Endothelial cell of umbilical vein (primary cell): ENCODE measurements around the gene ZFX. TPM values are rescaled to one million over a fixed set of nuclear protein-coding genes. Genes with fewer than 3 reads are reported as not detected.

Experiments used
- BruUV-seq: library from RNA; stranded (reverse); fragments of 400-500 nt; replicated peaks from 2 replicates; lab custom pipeline; 2021; lab: Mats Ljungman, UMichigan
- CTCF ChIA-PET: fragments of 300-600, 350-600 bp; sonication (Branson Sonifier 250); formaldehyde crosslinking; loops from one replicate; lab custom pipeline; 2021; ENCODE audit warnings: antibody characterized with exemption, inconsistent platforms; lab: Charles Lee
- POLR2A ChIA-PET: fragments of 300-600, 350-600 bp; sonication (Branson Sonifier 250); formaldehyde crosslinking; loops from one replicate; lab custom pipeline; 2021; ENCODE audit warnings: antibody characterized with exemption, inconsistent platforms; lab: Charles Lee
- DNase-seq: peaks from one replicate; pipeline ENCODE4 v3.0.0-alpha.2; 2011; ENCODE audit warnings: low read depth, low spot score
- FAIRE-seq: peaks from 2 replicates; lab custom pipeline; 2011; peaks lifted over from hg19 to GRCh38; lab: Jason Lieb, UNC
- H2AFZ ChIP-seq: 2 replicates; pipeline ENCODE4 v1.6.0; 2012; ENCODE audit warnings: low read depth, low read length, control low read depth, inconsistent platforms
- H3K27ac ChIP-seq: 2 replicates; pipeline ENCODE4 v1.5.1; 2011; ENCODE audit warnings: low read depth, mild to moderate bottlenecking, control low read depth, low read length, moderate library complexity; ENCODE audit not compliant: insufficient read depth
- H3K27me3 ChIP-seq, 2 experiments: 2 replicates each; pipeline versions ENCODE4 v1.6.0 to v1.6.1; 2011; ENCODE audit warnings: low read length in 2 of 2, mixed read lengths in 1 of 2; ENCODE audit not compliant: control insufficient read depth in 2 of 2, insufficient read depth in 2 of 2
- H3K36me3 ChIP-seq, 2 experiments: 2 replicates in 1 of 2; 3 replicates in 1 of 2; pipeline ENCODE4 v1.5.1; 2011; ENCODE audit warnings: low read length in 2 of 2, mild to moderate bottlenecking in 1 of 2, moderate library complexity in 1 of 2; ENCODE audit not compliant: control insufficient read depth in 2 of 2, insufficient read depth in 2 of 2; ENCODE audit errors: extremely low read depth in 1 of 2
- H3K4me1 ChIP-seq: 3 replicates; pipeline ENCODE4 v1.5.1; 2011; ENCODE audit warnings: mild to moderate bottlenecking, low read length; ENCODE audit not compliant: control insufficient read depth, insufficient read depth; ENCODE audit errors: extremely low read depth
- H3K4me2 ChIP-seq: 2 replicates; pipeline ENCODE4 v1.6.1; 2011; ENCODE audit warnings: low read length, control low read depth, mixed read lengths; ENCODE audit not compliant: insufficient read depth
- H3K4me3 ChIP-seq, 3 experiments: fragments of 200-600 bp in 1 of 3; sonication (generic), shearing (Covaris generic) in 1 of 3; replicated peaks in 1 of 3; 2 replicates each; pipeline ENCODE4 v1.5.1; 2011 to 2016; ENCODE audit warnings: control low read depth in 3 of 3, low read length in 3 of 3, mild to moderate bottlenecking in 2 of 3, inconsistent platforms in 1 of 3, low read depth in 1 of 3, moderate library complexity in 1 of 3; ENCODE audit not compliant: insufficient read depth in 1 of 3
- H3K79me2 ChIP-seq: 2 replicates; pipeline ENCODE4 v1.6.0; 2012; ENCODE audit warnings: low read length, inconsistent platforms; ENCODE audit not compliant: control insufficient read depth, insufficient read depth
- H3K9ac ChIP-seq: replicated peaks from 2 replicates; pipeline ENCODE3; 2011; ENCODE audit warnings: low read length, control low read depth; ENCODE audit not compliant: insufficient read depth; ENCODE audit errors: extremely low read depth
- H3K9me1 ChIP-seq: replicated peaks from 3 replicates; pipeline ENCODE4 v1.6.0; 2011; ENCODE audit warnings: mild to moderate bottlenecking, low read length; ENCODE audit not compliant: control insufficient read depth, insufficient read depth; ENCODE audit errors: extremely low read depth
- H3K9me3 ChIP-seq: replicated peaks from 2 replicates; pipeline ENCODE4 v1.5.1; 2012; ENCODE audit warnings: low read length, inconsistent platforms; ENCODE audit not compliant: control insufficient read depth, insufficient read depth
- H4K20me1 ChIP-seq: replicated peaks from 2 replicates; pipeline ENCODE3; 2011; ENCODE audit warnings: mild to moderate bottlenecking, low read length; ENCODE audit not compliant: control insufficient read depth, insufficient read depth; ENCODE audit errors: extremely low read depth
- EZH2 ChIP-seq: IDR thresholded peaks from 2 replicates; pipeline ENCODE4 v1.6.1; 2012; ENCODE audit warnings: borderline replicate concordance, low read depth, mild to moderate bottlenecking, moderate library complexity, low read length, inconsistent platforms; ENCODE audit not compliant: severe bottlenecking
- FOS ChIP-seq: IDR thresholded peaks from 2 replicates; pipeline ENCODE4 v1.6.1; 2011; ENCODE audit warnings: mild to moderate bottlenecking, low read length, moderate library complexity, borderline replicate concordance; ENCODE audit not compliant: insufficient read depth
- GATA2 ChIP-seq: IDR thresholded peaks from 2 replicates; pipeline ENCODE4 v1.7.0; 2011; ENCODE audit warnings: low read depth, mild to moderate bottlenecking, moderate library complexity, mixed read lengths, low read length; ENCODE audit not compliant: insufficient read length, insufficient read depth
- JUN ChIP-seq: IDR thresholded peaks from 2 replicates; pipeline ENCODE4 v1.6.1; 2011; ENCODE audit warnings: borderline replicate concordance, low read depth; ENCODE audit not compliant: insufficient read length, insufficient read depth
- MYC ChIP-seq: IDR thresholded peaks from one replicate; pipeline ENCODE4 v1.6.1; 2011; ENCODE audit warnings: mild to moderate bottlenecking, low read depth, low read length
- POLR2A ChIP-seq: IDR thresholded peaks from 2 replicates; pipeline ENCODE4 v1.6.1; 2012; ENCODE audit warnings: low read depth, mild to moderate bottlenecking, control low read depth, low read length
- POLR2AphosphoS5 ChIP-seq: IDR thresholded peaks from 2 replicates; pipeline ENCODE4 v1.6.1; 2012; ENCODE audit warnings: low read depth, mild to moderate bottlenecking, control low read depth, low read length, moderate library complexity; ENCODE audit not compliant: insufficient read depth
- dilution Hi-C: fragments of 300-500 bp; cut with MboI; formaldehyde crosslinking; loops from one replicate; pipeline ENCODE4 v1.15.0; 2019; ENCODE audit warnings: low sequenced_read_pairs; ENCODE audit not compliant: extremely low pct_ligation_motif_present
- intact Hi-C: fragments of 100-400 bp; cut with micrococcal nuclease; formaldehyde crosslinking; loops from one replicate; pipeline ENCODE4 v1.10.0; 2022
- polyA plus RNA-seq, 4 experiments: library from polyadenylated mRNA; depleted of rRNA in 3 of 4; stranded (reverse) in 3 of 4; unstranded in 1 of 4; fragments of >200 nt; gene quantifications; 2 replicates each; pipeline versions ENCODE4 v1.2.1 to v1.2.3, GENCODE V29; 2011 to 2012; ENCODE audit warnings: missing spikeins in 1 of 4
- total RNA-seq: library from RNA; stranded (reverse); gene quantifications from 2 replicates; pipeline ENCODE4 v1.2.3, GENCODE V29; 2021
- TF ChIP-seq, protein P1 (sequence below): IDR thresholded peaks from 2 replicates; pipeline ENCODE4 v1.6.1; 2011; ENCODE audit not compliant: insufficient read depth, insufficient read length
- TF ChIP-seq, protein P2 (sequence below), 2 donors: IDR thresholded peaks; 1 replicate in 1 of 2; 2 replicates in 1 of 2; pipeline ENCODE4 v1.5.1; 2011; ENCODE audit warnings: low read length in 2 of 2, mild to moderate bottlenecking in 2 of 2, moderate library complexity in 2 of 2, control low read depth in 1 of 2, inconsistent platforms in 1 of 2, low read depth in 1 of 2; ENCODE audit not compliant: insufficient read depth in 1 of 2; ENCODE audit errors: extremely low read depth in 1 of 2

Gene ZFX
- total and polyA plus RNA-seq, 2 donors (not counting 3 experiments of a cell fraction or from before 2014, with no cell fraction given): 11.4 to 34.1 TPM

DNA sequence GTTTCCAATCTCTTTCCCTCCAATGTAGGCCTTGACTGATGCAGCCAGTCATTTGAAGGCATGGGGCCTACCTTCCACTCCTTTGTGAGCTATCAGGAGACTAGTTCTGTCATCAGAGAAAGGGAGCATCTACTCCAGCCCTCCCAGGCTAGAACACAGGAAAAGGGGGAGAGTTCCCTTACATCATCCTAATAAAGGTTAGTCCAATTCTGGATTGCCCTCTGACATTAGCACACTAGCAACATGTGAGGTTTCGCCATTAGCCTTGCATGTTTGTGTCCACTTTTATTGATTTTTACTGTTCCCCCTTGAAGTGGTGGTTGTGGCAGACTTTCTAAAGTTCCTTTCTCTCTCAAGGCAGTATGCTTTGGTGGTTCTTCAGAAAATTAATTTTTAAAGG is 67.3 kb downstream of the ZFX start:
- Histone ChIP-seq H3K9ac (no peak overlapping the region), H2AFZ (no peak overlapping the region), H3K79me2 (no peaks in the 10 kb centered on the region), H3K4me2 (no peak overlapping the region), H3K9me3 (no peaks in the 10 kb centered on the region), H3K9me1 (no peaks in the 10 kb centered on the region), H4K20me1 (no peaks in the 10 kb centered on the region), H3K27me3 (no peaks in the 10 kb centered on the region), H3K27ac (no peak overlapping the region), H3K4me1 (no peaks in the 10 kb centered on the region), H3K4me3 (no peak overlapping the region), H3K36me3 (no peaks in the 10 kb centered on the region)
- no peak for FAIRE-seq
- dilution Hi-C loops (no loop called here), intact Hi-C loops (no loop called here)
- ChIA-PET CTCF (no interaction called here), POLR2A (no interaction called here)
- no peak for DNase-seq
- no peak for TF ChIP-seq EZH2
- no peak for TF ChIP-seq POLR2AphosphoS5
- TF ChIP-seq FOS: no peak
- no peak for TF ChIP-seq JUN
- TF ChIP-seq MYC: no peak
- no peak for TF ChIP-seq GATA2
- no peak for TF ChIP-seq POLR2A
- TF ChIP-seq, protein P1, sequence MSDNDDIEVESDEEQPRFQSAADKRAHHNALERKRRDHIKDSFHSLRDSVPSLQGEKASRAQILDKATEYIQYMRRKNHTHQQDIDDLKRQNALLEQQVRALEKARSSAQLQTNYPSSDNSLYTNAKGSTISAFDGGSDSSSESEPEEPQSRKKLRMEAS: no peak
- no TSS peak for BruUV-seq

- Histone ChIP-seq H3K36me3 (no peaks in the 10 kb centered on the region), H3K27me3 (no peaks in the 10 kb centered on the region), H3K79me2 (no peaks in the 10 kb centered on the region), H3K27ac (no peak overlapping the region), H4K20me1 (no peaks in the 10 kb centered on the region), H2AFZ (no peak overlapping the region), H3K4me3 (no peak overlapping the region), H3K9me1 (no peaks in the 10 kb centered on the region), H3K4me1 (no peaks in the 10 kb centered on the region), H3K9me3 (no peaks in the 10 kb centered on the region), H3K9ac (no peak overlapping the region), H3K4me2 (no peak overlapping the region)
- ChIA-PET POLR2A (no interaction called here), CTCF (interaction anchor here (0.6 kb wide), 1 partner anchor 68 kb away, joined by 3 read pairs; no protein-coding TSS in a partner anchor)
- FAIRE-seq (no peak), DNase-seq (no peak)
- BruUV-seq: no TSS peak
- dilution Hi-C loops (no loop called here), intact Hi-C loops (no loop called here)
- TF ChIP-seq POLR2A (no peak), GATA2 (no peak), FOS (no peak), MYC (no peak), JUN (no peak), EZH2 (no peak), POLR2AphosphoS5 (no peak)
- TF ChIP-seq, protein P2, sequence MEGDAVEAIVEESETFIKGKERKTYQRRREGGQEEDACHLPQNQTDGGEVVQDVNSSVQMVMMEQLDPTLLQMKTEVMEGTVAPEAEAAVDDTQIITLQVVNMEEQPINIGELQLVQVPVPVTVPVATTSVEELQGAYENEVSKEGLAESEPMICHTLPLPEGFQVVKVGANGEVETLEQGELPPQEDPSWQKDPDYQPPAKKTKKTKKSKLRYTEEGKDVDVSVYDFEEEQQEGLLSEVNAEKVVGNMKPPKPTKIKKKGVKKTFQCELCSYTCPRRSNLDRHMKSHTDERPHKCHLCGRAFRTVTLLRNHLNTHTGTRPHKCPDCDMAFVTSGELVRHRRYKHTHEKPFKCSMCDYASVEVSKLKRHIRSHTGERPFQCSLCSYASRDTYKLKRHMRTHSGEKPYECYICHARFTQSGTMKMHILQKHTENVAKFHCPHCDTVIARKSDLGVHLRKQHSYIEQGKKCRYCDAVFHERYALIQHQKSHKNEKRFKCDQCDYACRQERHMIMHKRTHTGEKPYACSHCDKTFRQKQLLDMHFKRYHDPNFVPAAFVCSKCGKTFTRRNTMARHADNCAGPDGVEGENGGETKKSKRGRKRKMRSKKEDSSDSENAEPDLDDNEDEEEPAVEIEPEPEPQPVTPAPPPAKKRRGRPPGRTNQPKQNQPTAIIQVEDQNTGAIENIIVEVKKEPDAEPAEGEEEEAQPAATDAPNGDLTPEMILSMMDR (IDR thresholded peaks at IDR 0.05; ENCODE audit: extremely low read depth in 1 of 2, insufficient read depth in 1 of 2, low read depth in 1 of 2, low read length in 2 of 2): no peak
- TF ChIP-seq, protein P1: no peak
These were observed 69.8 kb downstream of the ZFX start for GRCh38 chrX:24219320-24219719.
